ENCODE measurements around the gene NELL1. TPM values are rescaled to one million over a fixed set of nuclear protein-coding genes. Genes with fewer than 3 reads are reported as not detected.

NELL1 gene
- total and polyA plus RNA-seq, 2 experiments from 2014 or later: 1.6 TPM; not detected in 1

GRCh38 chr11:20670932-20671403, 1.6 kb downstream of the NELL1 start:
- Histone ChIP-seq H3K27ac (ENCODE audit: low read depth) (no peak overlapping the region), H3K79me2 (replicated peaks; ENCODE audit: insufficient read depth) (no peaks in the 10 kb centered on the region), H3K36me3 (ENCODE audit: insufficient read depth) (no peaks in the 10 kb centered on the region), H3F3A (replicated peaks; ENCODE audit: low read depth) (peaks cover 9% of the 10 kb centered on the region; the same call in 1 of the 2 replicates), H2AFZ (peak overlapping the region; percentile 94), H4K20me1 (replicated peaks; ENCODE audit: insufficient read depth) (peaks cover 13% of the 10 kb centered on the region), H3K27me3 (ENCODE audit: insufficient read depth) (peaks cover 67% of the 10 kb centered on the region), H3K9me2 (ENCODE audit: insufficient read depth) (0 out of 2 replicates have a peak, but pooled peaks cover 4% of the 10 kb centered on the region), H3K4me3 (peak overlapping the region; percentile 77), H3K4me1 (ENCODE audit: insufficient read depth) (peaks cover 32% of the 10 kb centered on the region), H3K4me2 (peak overlapping the region; percentile 96)
- ATAC-seq: peak; percentile 23
- H3K27me3 Mint-ChIP-seq (ENCODE audit: insufficient read depth, low read depth, poor library complexity): peaks cover 52% of the 10 kb centered on the region
- H3K4me3 Mint-ChIP-seq: peak overlapping the region; percentile 65
- no peaks in the 10 kb centered on the region; the same call in 1 of the 3 replicates for H3K9me3 Mint-ChIP-seq
- TF ChIP-seq STAT1 (IDR thresholded peaks at IDR 0.05; ENCODE audit: unreplicated experiment) (no peak), ZNF114 (CRISPR knock-in tag; IDR thresholded peaks at IDR 0.05) (no peak), EZH2 (IDR thresholded peaks at IDR 0.05; ENCODE audit: low read depth, unreplicated experiment) (no peak)
- TF ChIP-seq, protein P1, sequence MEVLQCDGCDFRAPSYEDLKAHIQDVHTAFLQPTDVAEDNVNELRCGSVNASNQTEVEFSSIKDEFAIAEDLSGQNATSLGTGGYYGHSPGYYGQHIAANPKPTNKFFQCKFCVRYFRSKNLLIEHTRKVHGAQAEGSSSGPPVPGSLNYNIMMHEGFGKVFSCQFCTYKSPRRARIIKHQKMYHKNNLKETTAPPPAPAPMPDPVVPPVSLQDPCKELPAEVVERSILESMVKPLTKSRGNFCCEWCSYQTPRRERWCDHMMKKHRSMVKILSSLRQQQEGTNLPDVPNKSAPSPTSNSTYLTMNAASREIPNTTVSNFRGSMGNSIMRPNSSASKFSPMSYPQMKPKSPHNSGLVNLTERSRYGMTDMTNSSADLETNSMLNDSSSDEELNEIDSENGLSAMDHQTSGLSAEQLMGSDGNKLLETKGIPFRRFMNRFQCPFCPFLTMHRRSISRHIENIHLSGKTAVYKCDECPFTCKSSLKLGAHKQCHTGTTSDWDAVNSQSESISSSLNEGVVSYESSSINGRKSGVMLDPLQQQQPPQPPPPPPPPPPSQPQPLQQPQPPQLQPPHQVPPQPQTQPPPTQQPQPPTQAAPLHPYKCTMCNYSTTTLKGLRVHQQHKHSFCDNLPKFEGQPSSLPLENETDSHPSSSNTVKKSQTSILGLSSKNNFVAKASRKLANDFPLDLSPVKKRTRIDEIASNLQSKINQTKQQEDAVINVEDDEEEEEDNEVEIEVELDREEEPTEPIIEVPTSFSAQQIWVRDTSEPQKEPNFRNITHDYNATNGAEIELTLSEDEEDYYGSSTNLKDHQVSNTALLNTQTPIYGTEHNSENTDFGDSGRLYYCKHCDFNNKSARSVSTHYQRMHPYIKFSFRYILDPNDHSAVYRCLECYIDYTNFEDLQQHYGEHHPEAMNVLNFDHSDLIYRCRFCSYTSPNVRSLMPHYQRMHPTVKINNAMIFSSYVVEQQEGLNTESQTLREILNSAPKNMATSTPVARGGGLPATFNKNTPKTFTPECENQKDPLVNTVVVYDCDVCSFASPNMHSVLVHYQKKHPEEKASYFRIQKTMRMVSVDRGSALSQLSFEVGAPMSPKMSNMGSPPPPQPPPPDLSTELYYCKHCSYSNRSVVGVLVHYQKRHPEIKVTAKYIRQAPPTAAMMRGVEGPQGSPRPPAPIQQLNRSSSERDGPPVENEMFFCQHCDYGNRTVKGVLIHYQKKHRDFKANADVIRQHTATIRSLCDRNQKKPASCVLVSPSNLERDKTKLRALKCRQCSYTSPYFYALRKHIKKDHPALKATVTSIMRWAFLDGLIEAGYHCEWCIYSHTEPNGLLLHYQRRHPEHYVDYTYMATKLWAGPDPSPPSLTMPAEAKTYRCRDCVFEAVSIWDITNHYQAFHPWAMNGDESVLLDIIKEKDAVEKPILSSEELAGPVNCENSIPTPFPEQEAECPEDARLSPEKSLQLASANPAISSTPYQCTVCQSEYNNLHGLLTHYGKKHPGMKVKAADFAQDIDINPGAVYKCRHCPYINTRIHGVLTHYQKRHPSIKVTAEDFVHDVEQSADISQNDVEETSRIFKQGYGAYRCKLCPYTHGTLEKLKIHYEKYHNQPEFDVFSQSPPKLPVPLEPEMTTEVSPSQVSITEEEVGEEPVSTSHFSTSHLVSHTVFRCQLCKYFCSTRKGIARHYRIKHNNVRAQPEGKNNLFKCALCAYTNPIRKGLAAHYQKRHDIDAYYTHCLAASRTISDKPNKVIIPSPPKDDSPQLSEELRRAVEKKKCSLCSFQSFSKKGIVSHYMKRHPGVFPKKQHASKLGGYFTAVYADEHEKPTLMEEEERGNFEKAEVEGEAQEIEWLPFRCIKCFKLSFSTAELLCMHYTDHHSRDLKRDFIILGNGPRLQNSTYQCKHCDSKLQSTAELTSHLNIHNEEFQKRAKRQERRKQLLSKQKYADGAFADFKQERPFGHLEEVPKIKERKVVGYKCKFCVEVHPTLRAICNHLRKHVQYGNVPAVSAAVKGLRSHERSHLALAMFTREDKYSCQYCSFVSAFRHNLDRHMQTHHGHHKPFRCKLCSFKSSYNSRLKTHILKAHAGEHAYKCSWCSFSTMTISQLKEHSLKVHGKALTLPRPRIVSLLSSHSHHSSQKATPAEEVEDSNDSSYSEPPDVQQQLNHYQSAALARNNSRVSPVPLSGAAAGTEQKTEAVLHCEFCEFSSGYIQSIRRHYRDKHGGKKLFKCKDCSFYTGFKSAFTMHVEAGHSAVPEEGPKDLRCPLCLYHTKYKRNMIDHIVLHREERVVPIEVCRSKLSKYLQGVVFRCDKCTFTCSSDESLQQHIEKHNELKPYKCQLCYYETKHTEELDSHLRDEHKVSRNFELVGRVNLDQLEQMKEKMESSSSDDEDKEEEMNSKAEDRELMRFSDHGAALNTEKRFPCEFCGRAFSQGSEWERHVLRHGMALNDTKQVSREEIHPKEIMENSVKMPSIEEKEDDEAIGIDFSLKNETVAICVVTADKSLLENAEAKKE (CRISPR knock-in tag; IDR thresholded peaks at IDR 0.05): no peak
- TF ChIP-seq, protein P2, sequence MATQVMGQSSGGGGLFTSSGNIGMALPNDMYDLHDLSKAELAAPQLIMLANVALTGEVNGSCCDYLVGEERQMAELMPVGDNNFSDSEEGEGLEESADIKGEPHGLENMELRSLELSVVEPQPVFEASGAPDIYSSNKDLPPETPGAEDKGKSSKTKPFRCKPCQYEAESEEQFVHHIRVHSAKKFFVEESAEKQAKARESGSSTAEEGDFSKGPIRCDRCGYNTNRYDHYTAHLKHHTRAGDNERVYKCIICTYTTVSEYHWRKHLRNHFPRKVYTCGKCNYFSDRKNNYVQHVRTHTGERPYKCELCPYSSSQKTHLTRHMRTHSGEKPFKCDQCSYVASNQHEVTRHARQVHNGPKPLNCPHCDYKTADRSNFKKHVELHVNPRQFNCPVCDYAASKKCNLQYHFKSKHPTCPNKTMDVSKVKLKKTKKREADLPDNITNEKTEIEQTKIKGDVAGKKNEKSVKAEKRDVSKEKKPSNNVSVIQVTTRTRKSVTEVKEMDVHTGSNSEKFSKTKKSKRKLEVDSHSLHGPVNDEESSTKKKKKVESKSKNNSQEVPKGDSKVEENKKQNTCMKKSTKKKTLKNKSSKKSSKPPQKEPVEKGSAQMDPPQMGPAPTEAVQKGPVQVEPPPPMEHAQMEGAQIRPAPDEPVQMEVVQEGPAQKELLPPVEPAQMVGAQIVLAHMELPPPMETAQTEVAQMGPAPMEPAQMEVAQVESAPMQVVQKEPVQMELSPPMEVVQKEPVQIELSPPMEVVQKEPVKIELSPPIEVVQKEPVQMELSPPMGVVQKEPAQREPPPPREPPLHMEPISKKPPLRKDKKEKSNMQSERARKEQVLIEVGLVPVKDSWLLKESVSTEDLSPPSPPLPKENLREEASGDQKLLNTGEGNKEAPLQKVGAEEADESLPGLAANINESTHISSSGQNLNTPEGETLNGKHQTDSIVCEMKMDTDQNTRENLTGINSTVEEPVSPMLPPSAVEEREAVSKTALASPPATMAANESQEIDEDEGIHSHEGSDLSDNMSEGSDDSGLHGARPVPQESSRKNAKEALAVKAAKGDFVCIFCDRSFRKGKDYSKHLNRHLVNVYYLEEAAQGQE (IDR thresholded peaks at IDR 0.05; ENCODE audit: unreplicated experiment): no peak
- peak; percentile 67 for DNase-seq (ENCODE audit: low spot score)
- no peaks in the 10 kb centered on the region for H3K36me3 Mint-ChIP-seq (ENCODE audit: low read depth)
- no peak overlapping the region for H3K27ac Mint-ChIP-seq
- H3K4me1 Mint-ChIP-seq: peaks cover 27% of the 10 kb centered on the region

Measured in GM23338 (cell line).